ENCODE data around the gene SLC22A5. TPM values are rescaled to one million over a fixed set of nuclear protein-coding genes. Genes with fewer than 3 reads are reported as not detected.

Gene SLC22A5
- total and polyA plus RNA-seq, 2 donors (not counting 1 experiment from before 2014, with no cell fraction given): 5.7 to 12.9 TPM

GRCh38 chr5:132369007-132369473 lies 470 bp upstream of the SLC22A5 start:
- Histone ChIP-seq H3K4me3 (ENCODE audit: control extremely low read depth in 1 of 5, extremely low read depth in 1 of 5, insufficient read depth in 1 of 5, low read depth in 2 of 5, low read length in 4 of 5) (peak overlapping the region in 4 of 5 experiments; percentile 52 to 77 (median 68)), H3K9ac (ENCODE audit: low read length) (peak overlapping the region; percentile 73), H3K79me2 (ENCODE audit: control insufficient read depth, insufficient read depth, low read length) (peaks cover 6% of the 10 kb centered on the region), H3K36me3 (replicated peaks in 1 of 2; ENCODE audit: control extremely low read depth in 1 of 2, control insufficient read depth in 1 of 2, extremely low read depth in 1 of 2, insufficient read depth in 2 of 2, low read length in 1 of 2) (no peaks in the 10 kb centered on the region), H3K4me1 (ENCODE audit: control insufficient read depth in 2 of 2, insufficient read depth in 2 of 2, low read length in 2 of 2) (peaks cover 10 to 15% of the 10 kb centered on the region in 2 donors), H2AFZ (ENCODE audit: insufficient read depth, low read depth, low read length, poor library complexity, severe bottlenecking) (peak overlapping the region; percentile 97), H3K27me3 (replicated peaks in 1 of 4; ENCODE audit: control extremely low read depth in 1 of 4, control insufficient read depth in 3 of 4, insufficient read depth in 4 of 4, low read length in 3 of 4) (no peaks in the 10 kb centered on the region), H3K4me2 (replicated peaks; ENCODE audit: low read depth, low read length, poor library complexity, severe bottlenecking) (peak overlapping the region; percentile 82), H3K9me3 (ENCODE audit: control extremely low read depth in 1 of 3, control insufficient read depth in 2 of 3, insufficient read depth in 1 of 3, low read length in 2 of 3) (no peaks in the 10 kb centered on the region), H4K20me1 (ENCODE audit: control insufficient read depth, insufficient read depth, low read length, poor library complexity, severe bottlenecking) (no peaks in the 10 kb centered on the region), H3K27ac (ENCODE audit: low read length in 2 of 2) (peak overlapping the region; percentile 73 to 82)
- Mint-ChIP-seq H3K27me3 (no peaks in the 10 kb centered on the region), H3K4me1 (peaks cover 19% of the 10 kb centered on the region), H3K4me3 (peak overlapping the region; percentile 87), H3K27ac (peak overlapping the region; percentile 81), H3K9me3 (ENCODE audit: insufficient read depth) (no peaks in the 10 kb centered on the region)
- ATAC-seq (ENCODE audit: low read depth) (no peak), DNase-seq (no peak)
- WGBS (ENCODE audit: insufficient coverage): 2% methylated on average over 5 of the region's 9 CpGs
- ChIA-PET CTCF (interaction anchor here (0.9 to 1.8 kb wide), 12 partner anchors 8 to 1671 kb away, joined by 3 to 8 read pairs (median 4); partner anchors contain the start of gene KIF3A), POLR2A (interaction anchor here (0.6 to 1.6 kb wide), 6 partner anchors 11 to 1035 kb away, joined by 3 to 8 read pairs (median 4); no protein-coding TSS in a partner anchor)
- intact Hi-C loops (cut with micrococcal nuclease): loop anchor here (1.0 to 5.0 kb wide), 3 partner anchors 11 to 497 kb away; partner anchors contain the start of genes GDF9, SLC22A4 and UQCRQ
- no peak for TF ChIP-seq CTCF (IDR thresholded peaks at IDR 0.05)
- no peak for TF ChIP-seq EZH2 (IDR thresholded peaks at IDR 0.05; ENCODE audit: borderline replicate concordance, insufficient read depth, low read depth, low read length, poor library complexity, severe bottlenecking)
